T-helper 17 cell (primary cell): Measurements from ENCODE around the gene CNTN4. TPM values are rescaled to one million over a fixed set of nuclear protein-coding genes. Genes with fewer than 3 reads are reported as not detected.

Experiments used
- ATAC-seq: fragments of 150-1000 bp; cut with Tn5 transposase; 2 replicates; pipeline ENCODE4 v1.10.0; 2021; ENCODE audit warnings: mild to moderate bottlenecking, moderate library complexity
- DNase-seq, 3 donors: peaks; one replicate each; pipeline versions ENCODE4 v3.0.0 to v3.0.0-alpha.2; 2020 to 2021
- H3K9me3 ChIP-seq: one replicate; pipeline ENCODE4 v1.7.0; 2013; ENCODE audit warnings: low read length, mild to moderate bottlenecking; ENCODE audit not compliant: control insufficient read depth, poor library complexity, severe bottlenecking
- H3K27ac Mint-ChIP-seq: one replicate; pipeline ENCODE4 v1.8.0; 2022; ENCODE audit warnings: mild to moderate bottlenecking, moderate library complexity, mixed read lengths
- H3K27me3 Mint-ChIP-seq: one replicate; pipeline ENCODE4 v1.8.0; 2022; ENCODE audit warnings: mixed read lengths
- H3K36me3 Mint-ChIP-seq: one replicate; pipeline ENCODE4 v1.8.0; 2022; ENCODE audit warnings: low read depth, mixed read lengths
- H3K4me1 Mint-ChIP-seq: one replicate; pipeline ENCODE4 v1.8.0; 2022; ENCODE audit warnings: mild to moderate bottlenecking, mixed read lengths
- H3K4me3 Mint-ChIP-seq: one replicate; pipeline ENCODE4 v1.8.0; 2022; ENCODE audit warnings: mild to moderate bottlenecking, moderate library complexity, mixed read lengths
- total RNA-seq, 4 donors: library from RNA in 2 of 4; stranded (reverse) in 2 of 4; gene quantifications; one replicate each; pipeline ENCODE4 v1.2.3 and lab custom pipeline; 2022 to 2026

The CNTN4 gene
- total RNA-seq, 2 donors from 2014 or later = not detected

GRCh38 chr3:2392981-2393380 is 294.3 kb downstream of the CNTN4 start:
- no peak overlapping the region for H3K27ac Mint-ChIP-seq
- H3K4me1 Mint-ChIP-seq = peaks cover 3% of the 10 kb centered on the region
- no peaks in the 10 kb centered on the region for H3K27me3 Mint-ChIP-seq
- no peak for ATAC-seq
- no peaks in the 10 kb centered on the region for H3K36me3 Mint-ChIP-seq
- no peaks in the 10 kb centered on the region for H3K9me3 ChIP-seq
- DNase-seq = no peak
- H3K4me3 Mint-ChIP-seq = no peak overlapping the region

- Mint-ChIP-seq H3K4me1 (no peaks in the 10 kb centered on the region), H3K27ac (no peak overlapping the region), H3K4me3 (no peak overlapping the region), H3K27me3 (peaks cover 13% of the 10 kb centered on the region), H3K36me3 (no peaks in the 10 kb centered on the region)
- ATAC-seq = no peak
- no peak for DNase-seq
- no peaks in the 10 kb centered on the region for H3K9me3 ChIP-seq
Measured at GRCh38 chr3:2415083-2415482, 316.4 kb downstream of the CNTN4 start.

- DNase-seq = no peak
- no peak for ATAC-seq
- Mint-ChIP-seq H3K36me3 (no peaks in the 10 kb centered on the region), H3K4me1 (no peaks in the 10 kb centered on the region), H3K4me3 (peak overlapping the region; percentile 13), H3K27me3 (peaks cover 13% of the 10 kb centered on the region), H3K27ac (no peak overlapping the region)
- H3K9me3 ChIP-seq = no peaks in the 10 kb centered on the region
Measured at GRCh38 chr3:2420919-2421318, 322.3 kb downstream of the CNTN4 start.

DNA sequence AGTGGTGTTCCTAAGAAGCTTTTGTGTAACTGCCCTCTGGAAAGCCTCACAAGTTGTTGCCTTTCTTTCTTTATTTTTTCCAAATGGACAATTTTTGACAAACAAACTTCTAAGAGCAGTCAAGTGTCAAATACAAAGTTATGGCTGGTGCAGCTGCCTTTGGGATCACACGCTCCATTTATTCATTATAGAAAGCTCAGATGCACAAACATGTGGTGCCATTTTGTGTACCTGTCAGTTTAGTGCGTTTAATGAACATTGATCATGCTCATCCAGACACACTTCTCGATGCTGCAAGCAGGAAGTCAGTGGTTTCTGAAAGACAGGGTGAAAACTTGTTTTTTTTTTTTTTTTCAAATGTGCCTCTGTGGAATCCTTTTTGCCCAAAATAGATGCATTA is 324.5 kb downstream of the CNTN4 start:
- no peak overlapping the region for H3K27ac Mint-ChIP-seq
- no peaks in the 10 kb centered on the region for H3K27me3 Mint-ChIP-seq
- H3K4me1 Mint-ChIP-seq = no peaks in the 10 kb centered on the region
- no peak for ATAC-seq
- no peak overlapping the region for H3K4me3 Mint-ChIP-seq
- no peak for DNase-seq
- H3K36me3 Mint-ChIP-seq = no peaks in the 10 kb centered on the region
- H3K9me3 ChIP-seq = no peaks in the 10 kb centered on the region

- H3K27me3 Mint-ChIP-seq = peaks cover 7% of the 10 kb centered on the region
- H3K9me3 ChIP-seq = no peaks in the 10 kb centered on the region
- no peak overlapping the region for H3K4me3 Mint-ChIP-seq
- H3K4me1 Mint-ChIP-seq = no peaks in the 10 kb centered on the region
- ATAC-seq = no peak
- no peaks in the 10 kb centered on the region for H3K36me3 Mint-ChIP-seq
- H3K27ac Mint-ChIP-seq = no peak overlapping the region
- no peak for DNase-seq
Measured at GRCh38 chr3:2441558-2441957, 342.9 kb downstream of the CNTN4 start.

- no peak for DNase-seq
- no peaks in the 10 kb centered on the region for H3K9me3 ChIP-seq
- Mint-ChIP-seq H3K27ac (no peak overlapping the region), H3K4me1 (no peaks in the 10 kb centered on the region), H3K36me3 (no peaks in the 10 kb centered on the region), H3K27me3 (peaks cover 15% of the 10 kb centered on the region), H3K4me3 (no peak overlapping the region)
- no peak for ATAC-seq
Measured at GRCh38 chr3:2446146-2446545, 347.5 kb downstream of the CNTN4 start.

- no peaks in the 10 kb centered on the region for H3K4me1 Mint-ChIP-seq
- ATAC-seq = no peak
Measured at GRCh38 chr3:2452249-2452648, 353.6 kb downstream of the CNTN4 start.

DNA sequence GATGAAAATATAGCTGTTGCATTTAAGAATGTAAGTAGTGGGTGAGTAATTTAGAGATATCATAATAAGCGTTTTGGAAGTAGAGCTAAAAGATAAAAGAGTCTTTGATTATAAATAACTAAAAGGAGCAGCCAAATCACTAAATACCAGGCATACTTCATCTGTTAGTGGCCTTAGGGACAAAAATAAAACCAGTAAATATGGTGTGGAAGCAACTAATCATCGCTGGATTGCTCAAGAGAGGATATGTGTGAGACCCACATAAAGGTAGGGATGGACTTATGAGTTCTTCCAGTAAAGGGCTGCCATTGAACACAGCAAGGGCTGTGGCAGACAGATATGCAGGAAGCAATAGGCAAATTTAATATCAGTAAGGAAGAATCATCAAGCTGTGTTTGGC is 356.2 kb downstream of the CNTN4 start:
- H3K4me3 Mint-ChIP-seq = no peak overlapping the region
- H3K9me3 ChIP-seq = no peaks in the 10 kb centered on the region

More at GRCh38 chr3:2452249-2452648, 353.6 kb downstream of the CNTN4 start:
- H3K27ac Mint-ChIP-seq = no peak overlapping the region
- H3K36me3 Mint-ChIP-seq = no peaks in the 10 kb centered on the region
- H3K9me3 ChIP-seq = no peaks in the 10 kb centered on the region
- no peak for DNase-seq
- H3K27me3 Mint-ChIP-seq = peaks cover 11% of the 10 kb centered on the region
- no peak overlapping the region for H3K4me3 Mint-ChIP-seq

GRCh38 chr3:2456788-2457187 is 358.1 kb downstream of the CNTN4 start:
- ATAC-seq = no peak
- no peak overlapping the region for H3K27ac Mint-ChIP-seq
- H3K4me3 Mint-ChIP-seq = no peak overlapping the region
- DNase-seq = no peak
- H3K9me3 ChIP-seq = no peaks in the 10 kb centered on the region
- H3K27me3 Mint-ChIP-seq = peaks cover 6% of the 10 kb centered on the region
- H3K4me1 Mint-ChIP-seq = no peaks in the 10 kb centered on the region
- H3K36me3 Mint-ChIP-seq = no peaks in the 10 kb centered on the region

More for the DNA sequence above, 356.2 kb downstream of the CNTN4 start:
- H3K36me3 Mint-ChIP-seq = no peaks in the 10 kb centered on the region
- no peak overlapping the region for H3K27ac Mint-ChIP-seq
- H3K4me1 Mint-ChIP-seq = no peaks in the 10 kb centered on the region
- no peak for ATAC-seq
- no peak for DNase-seq
- H3K27me3 Mint-ChIP-seq = peaks cover 6% of the 10 kb centered on the region

- ATAC-seq = no peak
- Mint-ChIP-seq H3K27ac (no peak overlapping the region), H3K27me3 (peaks cover 6% of the 10 kb centered on the region), H3K4me3 (no peak overlapping the region), H3K36me3 (no peaks in the 10 kb centered on the region), H3K4me1 (no peaks in the 10 kb centered on the region)
- DNase-seq = no peak
- no peaks in the 10 kb centered on the region for H3K9me3 ChIP-seq
Measured at GRCh38 chr3:2458816-2459215, 360.1 kb downstream of the CNTN4 start.

- ATAC-seq (no peak), DNase-seq (no peak)
- Mint-ChIP-seq H3K36me3 (no peaks in the 10 kb centered on the region), H3K27ac (no peak overlapping the region), H3K4me3 (no peak overlapping the region), H3K27me3 (peaks cover 3% of the 10 kb centered on the region), H3K4me1 (no peaks in the 10 kb centered on the region)
- no peaks in the 10 kb centered on the region for H3K9me3 ChIP-seq
Measured at GRCh38 chr3:2465842-2466241, 367.2 kb downstream of the CNTN4 start.

DNA sequence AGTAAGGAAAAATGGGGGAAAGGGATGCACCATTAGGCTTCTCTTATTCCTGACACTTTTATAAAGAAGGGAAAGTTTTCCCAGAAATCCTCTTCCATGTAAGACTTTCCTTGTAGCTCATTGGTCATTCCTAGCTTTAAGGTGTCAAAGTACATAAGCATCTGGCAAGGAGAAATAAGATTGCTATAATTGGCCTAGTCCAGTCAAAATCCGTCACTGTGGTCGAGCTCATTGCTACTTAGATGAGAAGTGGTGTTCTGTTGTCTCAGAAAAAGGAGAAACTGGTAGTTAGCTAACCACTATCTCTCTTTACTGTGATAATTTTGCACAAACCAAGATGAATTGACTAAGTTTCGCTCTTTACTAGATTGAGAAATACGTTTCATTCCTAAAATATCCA is 370.1 kb downstream of the CNTN4 start:
- Mint-ChIP-seq H3K36me3 (peaks cover 2% of the 10 kb centered on the region), H3K4me3 (no peak overlapping the region), H3K4me1 (no peaks in the 10 kb centered on the region), H3K27ac (no peak overlapping the region), H3K27me3 (peaks cover 4% of the 10 kb centered on the region)
- H3K9me3 ChIP-seq = no peaks in the 10 kb centered on the region
- DNase-seq (no peak), ATAC-seq (no peak)

GRCh38 chr3:2476996-2477395 is 378.3 kb downstream of the CNTN4 start:
- DNase-seq = no peak
- Mint-ChIP-seq H3K4me1 (no peaks in the 10 kb centered on the region), H3K4me3 (no peak overlapping the region), H3K36me3 (peaks cover 2% of the 10 kb centered on the region), H3K27ac (no peak overlapping the region), H3K27me3 (no peaks in the 10 kb centered on the region)
- H3K9me3 ChIP-seq = no peaks in the 10 kb centered on the region
- no peak for ATAC-seq

DNA sequence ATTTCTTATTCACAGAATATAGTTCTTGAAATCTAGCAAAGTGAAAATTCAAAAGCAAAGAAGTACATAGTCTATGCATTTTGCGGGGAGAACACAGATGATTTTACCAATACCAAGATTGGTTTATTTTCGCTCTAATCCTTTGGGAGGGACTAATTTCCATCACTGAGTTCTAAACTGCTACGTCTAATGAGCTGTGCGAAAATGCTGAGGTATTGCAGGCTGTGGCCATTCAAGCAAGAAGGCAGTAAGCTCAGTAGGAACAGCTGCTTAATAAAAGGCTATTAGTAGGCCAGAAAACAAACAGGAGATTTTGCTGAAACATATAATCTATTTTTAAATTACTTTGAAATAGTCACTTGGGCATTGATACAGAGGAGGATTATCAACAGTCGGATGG is 379.0 kb downstream of the CNTN4 start:
- Mint-ChIP-seq H3K27me3 (no peaks in the 10 kb centered on the region), H3K4me3 (no peak overlapping the region), H3K4me1 (no peaks in the 10 kb centered on the region), H3K36me3 (peaks cover 2% of the 10 kb centered on the region), H3K27ac (no peak overlapping the region)
- DNase-seq (no peak), ATAC-seq (no peak)
- H3K9me3 ChIP-seq = no peaks in the 10 kb centered on the region
